Lung microvascular endothelial cell (primary cell): ENCODE data around the gene DDX5. TPM values are rescaled to one million over a fixed set of nuclear protein-coding genes. Genes with fewer than 3 reads are reported as not detected.
"Not testable (repeated sequence)": the region's sequence is repeated elsewhere in the genome, so short reads cannot be mapped to it uniquely, and the experiment has no call there.

Experiments used
- DNase-seq, 2 donors: peaks; one replicate each; pipeline versions ENCODE4 v3.0.0 to v3.0.0-alpha.2; 2010; ENCODE audit warnings: low read depth in 2 of 2
- total RNA-seq: library from RNA; depleted of rRNA; stranded (reverse); fragments of >200 nt; gene quantifications from 2 replicates; pipeline ENCODE4 v1.2.1, GENCODE V29; 2014

The DDX5 gene
- total RNA-seq, 1 donor from 2014 or later, result 429 TPM

- DNase-seq, result no peak
These were observed 12.0 kb downstream of the DDX5 start for GRCh38 chr17:64494121-64494520.

- DNase-seq, result peak; percentile 32 to 52
These were observed 13.5 kb downstream of the DDX5 start for GRCh38 chr17:64492481-64493109.

- no peak for DNase-seq
These were observed 14.1 kb downstream of the DDX5 start for GRCh38 chr17:64491994-64492393.

- peak; percentile 69 to 77 for DNase-seq
These were observed 14.8 kb downstream of the DDX5 start for GRCh38 chr17:64491034-64491860.

- DNase-seq, result no peak
These were observed 17.8 kb downstream of the DDX5 start for GRCh38 chr17:64488301-64488700.

GRCh38 chr17:64484380-64484779 is 21.7 kb downstream of the DDX5 start:
- DNase-seq, result no peak

GRCh38 chr17:64480951-64481350 is 25.1 kb downstream of the DDX5 start:
- no peak for DNase-seq

- DNase-seq, result no peak
These were observed 28.2 kb downstream of the DDX5 start for GRCh38 chr17:64477849-64478248.

- no peak for DNase-seq
These were observed 33.5 kb downstream of the DDX5 start for GRCh38 chr17:64472564-64472963.

- no peak for DNase-seq
These were observed 34.6 kb downstream of the DDX5 start for GRCh38 chr17:64471440-64471839.

- no peak for DNase-seq
These were observed 35.5 kb downstream of the DDX5 start for GRCh38 chr17:64470625-64471024.

- DNase-seq, result not testable (repeated sequence)
These were observed 39.3 kb downstream of the DDX5 start for GRCh38 chr17:64466834-64467233.

- DNase-seq, result no peak
These were observed 39.9 kb downstream of the DDX5 start for GRCh38 chr17:64466019-64466735.

GRCh38 chr17:64461788-64462187 is 44.3 kb downstream of the DDX5 start:
- DNase-seq, result peak; percentile 20 to 58

GRCh38 chr17:64460955-64461354 is 45.1 kb downstream of the DDX5 start:
- peak; percentile 13 to 37 for DNase-seq

- DNase-seq, result not testable (repeated sequence)
These were observed 46.3 kb downstream of the DDX5 start for GRCh38 chr17:64459818-64460217.

GRCh38 chr17:64459284-64459747 is 46.8 kb downstream of the DDX5 start:
- DNase-seq, result peak in 1 of 2 donors; percentile 57

- DNase-seq, result no peak
These were observed 47.3 kb downstream of the DDX5 start for GRCh38 chr17:64458756-64459155.

- no peak for DNase-seq
These were observed 48.9 kb downstream of the DDX5 start for GRCh38 chr17:64457156-64457555.

GRCh38 chr17:64455993-64456885 is 49.9 kb downstream of the DDX5 start:
- DNase-seq, result peak in 1 of 2 donors; percentile 42

GRCh38 chr17:64449545-64449944 is 56.5 kb downstream of the DDX5 start:
- DNase-seq, result no peak
